WI38 (cell line): ENCODE measurements around the gene PRKCB.

Source experiments
- H3K4me3 ChIP-seq: 2 replicates; pipeline ENCODE4 v1.5.1; 2011; ENCODE audit warnings: low read depth, mild to moderate bottlenecking, control low read depth, low read length
- TF ChIP-seq, protein P1 (sequence below): IDR thresholded peaks from 2 replicates; pipeline ENCODE4 v1.5.1; 2012; ENCODE audit warnings: low read depth, mild to moderate bottlenecking, control low read depth, low read length

PRKCB gene

GRCh38 chr16:24117680-24118079 is 281.9 kb downstream of the PRKCB start:
- TF ChIP-seq, protein P1, sequence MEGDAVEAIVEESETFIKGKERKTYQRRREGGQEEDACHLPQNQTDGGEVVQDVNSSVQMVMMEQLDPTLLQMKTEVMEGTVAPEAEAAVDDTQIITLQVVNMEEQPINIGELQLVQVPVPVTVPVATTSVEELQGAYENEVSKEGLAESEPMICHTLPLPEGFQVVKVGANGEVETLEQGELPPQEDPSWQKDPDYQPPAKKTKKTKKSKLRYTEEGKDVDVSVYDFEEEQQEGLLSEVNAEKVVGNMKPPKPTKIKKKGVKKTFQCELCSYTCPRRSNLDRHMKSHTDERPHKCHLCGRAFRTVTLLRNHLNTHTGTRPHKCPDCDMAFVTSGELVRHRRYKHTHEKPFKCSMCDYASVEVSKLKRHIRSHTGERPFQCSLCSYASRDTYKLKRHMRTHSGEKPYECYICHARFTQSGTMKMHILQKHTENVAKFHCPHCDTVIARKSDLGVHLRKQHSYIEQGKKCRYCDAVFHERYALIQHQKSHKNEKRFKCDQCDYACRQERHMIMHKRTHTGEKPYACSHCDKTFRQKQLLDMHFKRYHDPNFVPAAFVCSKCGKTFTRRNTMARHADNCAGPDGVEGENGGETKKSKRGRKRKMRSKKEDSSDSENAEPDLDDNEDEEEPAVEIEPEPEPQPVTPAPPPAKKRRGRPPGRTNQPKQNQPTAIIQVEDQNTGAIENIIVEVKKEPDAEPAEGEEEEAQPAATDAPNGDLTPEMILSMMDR: no peak
- H3K4me3 ChIP-seq: no peak overlapping the region

DNA sequence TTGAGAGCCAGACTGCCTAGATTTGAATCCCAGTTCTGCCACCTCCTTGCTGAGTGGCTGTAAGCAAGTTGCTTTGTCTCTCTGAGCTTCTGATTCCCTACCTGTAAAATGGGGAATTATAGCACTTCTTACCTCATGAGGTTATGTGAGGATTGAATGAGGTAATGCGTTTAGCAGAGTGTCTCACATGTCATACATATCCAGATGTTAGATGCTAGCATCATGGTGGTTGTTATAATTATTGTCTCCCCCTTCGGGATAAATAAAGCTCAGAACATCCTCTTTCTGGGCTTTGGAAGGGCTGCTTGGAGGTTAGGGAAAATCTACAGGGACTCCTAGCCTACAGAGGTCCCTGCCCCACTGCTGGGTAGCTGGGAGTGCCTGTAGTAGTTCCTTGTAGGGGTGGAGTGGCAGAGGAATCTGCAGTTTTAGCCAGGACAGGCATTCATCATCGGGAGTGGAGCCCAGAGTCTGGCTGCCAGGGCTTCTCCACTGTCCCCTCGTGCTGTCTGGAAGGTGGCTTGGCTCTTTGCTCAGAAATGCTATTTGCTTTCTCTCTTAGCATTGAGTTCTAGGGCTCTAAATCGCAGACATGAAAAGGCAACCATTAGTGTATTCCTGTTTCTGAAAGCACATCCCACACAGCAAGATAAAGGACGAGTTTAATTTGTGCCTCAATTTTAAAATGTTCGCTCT is 282.5 kb downstream of the PRKCB start:
- TF ChIP-seq, protein P1: no peak

GRCh38 chr16:24119807-24120206 is 284.0 kb downstream of the PRKCB start:
- H3K4me3 ChIP-seq: no peak overlapping the region
- TF ChIP-seq, protein P1: no peak

More for the DNA sequence above, 282.5 kb downstream of the PRKCB start:
- H3K4me3 ChIP-seq: no peak overlapping the region

DNA sequence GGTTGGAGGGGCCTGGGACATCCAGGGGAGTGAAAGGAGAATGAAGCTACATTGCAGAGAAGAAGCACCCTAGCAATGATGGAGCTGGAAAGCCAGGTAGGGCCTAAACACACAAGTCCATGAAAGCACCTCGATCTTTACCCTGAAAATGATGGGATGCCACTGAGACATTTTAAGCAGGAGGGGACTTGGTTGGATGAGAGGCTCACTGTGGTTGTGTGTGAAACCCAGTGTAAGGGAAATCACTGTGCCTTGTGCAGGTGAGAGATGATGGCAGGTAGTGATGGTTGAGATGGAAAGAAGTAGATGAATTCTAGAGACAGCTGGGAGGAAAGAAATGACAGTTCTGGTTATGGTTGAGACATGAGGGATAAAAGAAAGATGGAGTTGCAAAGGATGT is 287.5 kb downstream of the PRKCB start:
- H3K4me3 ChIP-seq: no peak overlapping the region
- TF ChIP-seq, protein P1: no peak

DNA sequence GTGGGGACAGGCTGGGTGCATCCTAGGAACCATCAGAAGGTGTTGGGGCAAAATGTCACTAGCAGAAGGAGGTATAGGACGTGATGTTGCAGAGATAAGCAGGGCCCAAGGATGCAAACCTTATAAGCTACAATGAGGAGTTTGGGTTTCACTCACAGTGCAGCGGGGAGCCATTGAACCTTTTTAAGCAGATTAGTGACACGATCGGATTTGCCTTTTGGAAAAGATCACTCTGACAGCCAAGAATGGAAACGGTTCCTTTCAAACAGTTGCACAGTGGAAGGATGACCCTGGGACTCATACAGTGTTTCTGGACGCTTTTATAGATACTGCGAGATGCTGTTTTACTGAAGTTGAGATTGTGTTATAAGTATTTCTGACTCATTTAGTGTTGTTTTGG is 288.5 kb downstream of the PRKCB start:
- no peak overlapping the region for H3K4me3 ChIP-seq
- TF ChIP-seq, protein P1: no peak

- TF ChIP-seq, protein P1: no peak
Observed at GRCh38 chr16:24125214-24125613, 289.4 kb downstream of the PRKCB start.

GRCh38 chr16:24129412-24129918 is 293.7 kb downstream of the PRKCB start:
- no peak overlapping the region for H3K4me3 ChIP-seq
- TF ChIP-seq, protein P1: no peak

More at GRCh38 chr16:24125214-24125613, 289.4 kb downstream of the PRKCB start:
- H3K4me3 ChIP-seq: no peak overlapping the region
